Measurements from ENCODE around the gene DUOXA1.

DNA sequence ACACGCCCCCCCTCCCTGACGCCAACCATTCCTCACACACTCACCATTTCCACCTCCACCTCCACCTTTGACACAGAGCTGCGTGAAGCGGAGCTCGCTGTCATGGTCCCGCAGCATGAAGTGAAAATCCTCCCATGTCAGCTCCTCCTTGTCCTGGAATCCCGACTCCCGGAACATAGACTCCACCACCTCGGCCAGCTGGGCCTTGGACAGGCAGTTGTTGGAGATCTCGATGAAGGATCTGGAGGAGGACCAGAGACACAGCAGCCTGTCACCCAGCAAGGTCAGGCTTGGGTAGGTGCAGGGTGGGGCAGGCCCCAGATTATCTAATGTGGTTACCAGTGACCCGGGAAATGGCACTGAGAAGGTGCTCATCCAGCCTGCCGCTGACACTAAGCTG is 27.9 kb downstream of the DUOXA1 start:
- TF ChIP-seq ZNF548 (tag by site-specific recombination; IDR thresholded peaks at IDR 0.05) (no peak), YY1 (tag by site-specific recombination; IDR thresholded peaks at IDR 0.05) (no peak), RBAK (tag by site-specific recombination; IDR thresholded peaks at IDR 0.05) (no peak), CTCF (tag by site-specific recombination; IDR thresholded peaks at IDR 0.05) (no peak), ZFP41 (tag by site-specific recombination; IDR thresholded peaks at IDR 0.05; ENCODE audit: borderline replicate concordance) (no peak), KLF16 (tag by site-specific recombination; IDR thresholded peaks at IDR 0.05) (no peak), EGR2 (tag by site-specific recombination; IDR thresholded peaks at IDR 0.05; ENCODE audit: low read depth) (no peak), BCL11A (tag by site-specific recombination; IDR thresholded peaks at IDR 0.05; ENCODE audit: low read depth) (no peak)
- TF ChIP-seq, protein P1, sequence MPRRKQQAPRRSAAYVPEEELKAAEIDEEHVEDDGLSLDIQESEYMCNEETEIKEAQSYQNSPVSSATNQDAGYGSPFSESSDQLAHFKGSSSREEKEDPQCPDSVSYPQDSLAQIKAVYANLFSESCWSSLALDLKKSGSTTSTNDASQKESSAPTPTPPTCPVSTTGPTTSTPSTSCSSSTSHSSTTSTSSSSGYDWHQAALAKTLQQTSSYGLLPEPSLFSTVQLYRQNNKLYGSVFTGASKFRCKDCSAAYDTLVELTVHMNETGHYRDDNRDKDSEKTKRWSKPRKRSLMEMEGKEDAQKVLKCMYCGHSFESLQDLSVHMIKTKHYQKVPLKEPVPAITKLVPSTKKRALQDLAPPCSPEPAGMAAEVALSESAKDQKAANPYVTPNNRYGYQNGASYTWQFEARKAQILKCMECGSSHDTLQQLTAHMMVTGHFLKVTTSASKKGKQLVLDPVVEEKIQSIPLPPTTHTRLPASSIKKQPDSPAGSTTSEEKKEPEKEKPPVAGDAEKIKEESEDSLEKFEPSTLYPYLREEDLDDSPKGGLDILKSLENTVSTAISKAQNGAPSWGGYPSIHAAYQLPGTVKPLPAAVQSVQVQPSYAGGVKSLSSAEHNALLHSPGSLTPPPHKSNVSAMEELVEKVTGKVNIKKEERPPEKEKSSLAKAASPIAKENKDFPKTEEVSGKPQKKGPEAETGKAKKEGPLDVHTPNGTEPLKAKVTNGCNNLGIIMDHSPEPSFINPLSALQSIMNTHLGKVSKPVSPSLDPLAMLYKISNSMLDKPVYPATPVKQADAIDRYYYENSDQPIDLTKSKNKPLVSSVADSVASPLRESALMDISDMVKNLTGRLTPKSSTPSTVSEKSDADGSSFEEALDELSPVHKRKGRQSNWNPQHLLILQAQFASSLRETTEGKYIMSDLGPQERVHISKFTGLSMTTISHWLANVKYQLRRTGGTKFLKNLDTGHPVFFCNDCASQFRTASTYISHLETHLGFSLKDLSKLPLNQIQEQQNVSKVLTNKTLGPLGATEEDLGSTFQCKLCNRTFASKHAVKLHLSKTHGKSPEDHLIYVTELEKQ (tag by site-specific recombination; IDR thresholded peaks at IDR 0.05; ENCODE audit: borderline replicate concordance), result no peak
- TF ChIP-seq, protein P2, sequence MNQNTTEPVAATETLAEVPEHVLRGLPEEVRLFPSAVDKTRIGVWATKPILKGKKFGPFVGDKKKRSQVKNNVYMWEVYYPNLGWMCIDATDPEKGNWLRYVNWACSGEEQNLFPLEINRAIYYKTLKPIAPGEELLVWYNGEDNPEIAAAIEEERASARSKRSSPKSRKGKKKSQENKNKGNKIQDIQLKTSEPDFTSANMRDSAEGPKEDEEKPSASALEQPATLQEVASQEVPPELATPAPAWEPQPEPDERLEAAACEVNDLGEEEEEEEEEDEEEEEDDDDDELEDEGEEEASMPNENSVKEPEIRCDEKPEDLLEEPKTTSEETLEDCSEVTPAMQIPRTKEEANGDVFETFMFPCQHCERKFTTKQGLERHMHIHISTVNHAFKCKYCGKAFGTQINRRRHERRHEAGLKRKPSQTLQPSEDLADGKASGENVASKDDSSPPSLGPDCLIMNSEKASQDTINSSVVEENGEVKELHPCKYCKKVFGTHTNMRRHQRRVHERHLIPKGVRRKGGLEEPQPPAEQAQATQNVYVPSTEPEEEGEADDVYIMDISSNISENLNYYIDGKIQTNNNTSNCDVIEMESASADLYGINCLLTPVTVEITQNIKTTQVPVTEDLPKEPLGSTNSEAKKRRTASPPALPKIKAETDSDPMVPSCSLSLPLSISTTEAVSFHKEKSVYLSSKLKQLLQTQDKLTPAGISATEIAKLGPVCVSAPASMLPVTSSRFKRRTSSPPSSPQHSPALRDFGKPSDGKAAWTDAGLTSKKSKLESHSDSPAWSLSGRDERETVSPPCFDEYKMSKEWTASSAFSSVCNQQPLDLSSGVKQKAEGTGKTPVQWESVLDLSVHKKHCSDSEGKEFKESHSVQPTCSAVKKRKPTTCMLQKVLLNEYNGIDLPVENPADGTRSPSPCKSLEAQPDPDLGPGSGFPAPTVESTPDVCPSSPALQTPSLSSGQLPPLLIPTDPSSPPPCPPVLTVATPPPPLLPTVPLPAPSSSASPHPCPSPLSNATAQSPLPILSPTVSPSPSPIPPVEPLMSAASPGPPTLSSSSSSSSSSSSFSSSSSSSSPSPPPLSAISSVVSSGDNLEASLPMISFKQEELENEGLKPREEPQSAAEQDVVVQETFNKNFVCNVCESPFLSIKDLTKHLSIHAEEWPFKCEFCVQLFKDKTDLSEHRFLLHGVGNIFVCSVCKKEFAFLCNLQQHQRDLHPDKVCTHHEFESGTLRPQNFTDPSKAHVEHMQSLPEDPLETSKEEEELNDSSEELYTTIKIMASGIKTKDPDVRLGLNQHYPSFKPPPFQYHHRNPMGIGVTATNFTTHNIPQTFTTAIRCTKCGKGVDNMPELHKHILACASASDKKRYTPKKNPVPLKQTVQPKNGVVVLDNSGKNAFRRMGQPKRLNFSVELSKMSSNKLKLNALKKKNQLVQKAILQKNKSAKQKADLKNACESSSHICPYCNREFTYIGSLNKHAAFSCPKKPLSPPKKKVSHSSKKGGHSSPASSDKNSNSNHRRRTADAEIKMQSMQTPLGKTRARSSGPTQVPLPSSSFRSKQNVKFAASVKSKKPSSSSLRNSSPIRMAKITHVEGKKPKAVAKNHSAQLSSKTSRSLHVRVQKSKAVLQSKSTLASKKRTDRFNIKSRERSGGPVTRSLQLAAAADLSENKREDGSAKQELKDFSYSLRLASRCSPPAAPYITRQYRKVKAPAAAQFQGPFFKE (tag by site-specific recombination; IDR thresholded peaks at IDR 0.05; ENCODE audit: borderline replicate concordance), result no peak
- TF ChIP-seq, protein P3, sequence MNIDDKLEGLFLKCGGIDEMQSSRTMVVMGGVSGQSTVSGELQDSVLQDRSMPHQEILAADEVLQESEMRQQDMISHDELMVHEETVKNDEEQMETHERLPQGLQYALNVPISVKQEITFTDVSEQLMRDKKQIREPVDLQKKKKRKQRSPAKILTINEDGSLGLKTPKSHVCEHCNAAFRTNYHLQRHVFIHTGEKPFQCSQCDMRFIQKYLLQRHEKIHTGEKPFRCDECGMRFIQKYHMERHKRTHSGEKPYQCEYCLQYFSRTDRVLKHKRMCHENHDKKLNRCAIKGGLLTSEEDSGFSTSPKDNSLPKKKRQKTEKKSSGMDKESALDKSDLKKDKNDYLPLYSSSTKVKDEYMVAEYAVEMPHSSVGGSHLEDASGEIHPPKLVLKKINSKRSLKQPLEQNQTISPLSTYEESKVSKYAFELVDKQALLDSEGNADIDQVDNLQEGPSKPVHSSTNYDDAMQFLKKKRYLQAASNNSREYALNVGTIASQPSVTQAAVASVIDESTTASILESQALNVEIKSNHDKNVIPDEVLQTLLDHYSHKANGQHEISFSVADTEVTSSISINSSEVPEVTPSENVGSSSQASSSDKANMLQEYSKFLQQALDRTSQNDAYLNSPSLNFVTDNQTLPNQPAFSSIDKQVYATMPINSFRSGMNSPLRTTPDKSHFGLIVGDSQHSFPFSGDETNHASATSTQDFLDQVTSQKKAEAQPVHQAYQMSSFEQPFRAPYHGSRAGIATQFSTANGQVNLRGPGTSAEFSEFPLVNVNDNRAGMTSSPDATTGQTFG (tag by site-specific recombination; IDR thresholded peaks at IDR 0.05; ENCODE audit: borderline replicate concordance), result no peak

Data from HEK293 (cell line).